GM13976 (cell line): Measurements from ENCODE around the gene LINC01488.

Source experiments
- DNase-seq: peaks from one replicate; pipeline ENCODE4 v3.0.0; 2012; ENCODE audit warnings: low spot score
- in situ Hi-C: fragments of 300-500 bp; cut with MboI; formaldehyde crosslinking; loops from one replicate; pipeline ENCODE4 v1.12.0; 2022; ENCODE audit warnings: low sequenced_read_pairs, mixed read lengths, inconsistent platforms; ENCODE audit not compliant: unreplicated experiment
- TF ChIP-seq, protein P1 (sequence below): IDR thresholded peaks from 2 replicates; pipeline ENCODE4 v1.5.1; 2012; ENCODE audit warnings: borderline replicate concordance, mild to moderate bottlenecking; ENCODE audit not compliant: insufficient read depth; ENCODE audit errors: extremely low read depth, missing control alignments, control extremely low read depth

LINC01488 gene

DNA sequence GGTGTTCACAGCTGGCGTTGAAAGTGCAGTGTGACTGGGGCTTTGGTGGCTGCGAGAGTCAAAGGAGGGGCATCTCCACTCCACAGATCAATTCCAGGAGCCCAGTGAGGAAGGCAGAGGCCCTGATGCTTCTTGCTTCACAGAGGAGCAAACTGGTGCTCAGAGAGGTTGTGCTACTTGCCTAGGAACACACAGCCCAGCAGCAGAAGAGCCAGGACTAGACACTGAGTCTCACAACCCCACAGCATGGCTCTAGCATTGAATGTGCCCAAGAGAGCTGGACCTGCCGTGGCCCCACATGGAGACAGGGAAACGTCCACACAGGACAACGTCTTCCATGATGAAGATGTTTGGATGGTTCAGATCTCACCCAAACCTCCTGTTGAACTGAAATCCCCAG lies 33.3 kb downstream of the LINC01488 start:
- in situ Hi-C loops: no loop called here
- TF ChIP-seq, protein P1, sequence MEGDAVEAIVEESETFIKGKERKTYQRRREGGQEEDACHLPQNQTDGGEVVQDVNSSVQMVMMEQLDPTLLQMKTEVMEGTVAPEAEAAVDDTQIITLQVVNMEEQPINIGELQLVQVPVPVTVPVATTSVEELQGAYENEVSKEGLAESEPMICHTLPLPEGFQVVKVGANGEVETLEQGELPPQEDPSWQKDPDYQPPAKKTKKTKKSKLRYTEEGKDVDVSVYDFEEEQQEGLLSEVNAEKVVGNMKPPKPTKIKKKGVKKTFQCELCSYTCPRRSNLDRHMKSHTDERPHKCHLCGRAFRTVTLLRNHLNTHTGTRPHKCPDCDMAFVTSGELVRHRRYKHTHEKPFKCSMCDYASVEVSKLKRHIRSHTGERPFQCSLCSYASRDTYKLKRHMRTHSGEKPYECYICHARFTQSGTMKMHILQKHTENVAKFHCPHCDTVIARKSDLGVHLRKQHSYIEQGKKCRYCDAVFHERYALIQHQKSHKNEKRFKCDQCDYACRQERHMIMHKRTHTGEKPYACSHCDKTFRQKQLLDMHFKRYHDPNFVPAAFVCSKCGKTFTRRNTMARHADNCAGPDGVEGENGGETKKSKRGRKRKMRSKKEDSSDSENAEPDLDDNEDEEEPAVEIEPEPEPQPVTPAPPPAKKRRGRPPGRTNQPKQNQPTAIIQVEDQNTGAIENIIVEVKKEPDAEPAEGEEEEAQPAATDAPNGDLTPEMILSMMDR: no peak
- no peak for DNase-seq

DNA sequence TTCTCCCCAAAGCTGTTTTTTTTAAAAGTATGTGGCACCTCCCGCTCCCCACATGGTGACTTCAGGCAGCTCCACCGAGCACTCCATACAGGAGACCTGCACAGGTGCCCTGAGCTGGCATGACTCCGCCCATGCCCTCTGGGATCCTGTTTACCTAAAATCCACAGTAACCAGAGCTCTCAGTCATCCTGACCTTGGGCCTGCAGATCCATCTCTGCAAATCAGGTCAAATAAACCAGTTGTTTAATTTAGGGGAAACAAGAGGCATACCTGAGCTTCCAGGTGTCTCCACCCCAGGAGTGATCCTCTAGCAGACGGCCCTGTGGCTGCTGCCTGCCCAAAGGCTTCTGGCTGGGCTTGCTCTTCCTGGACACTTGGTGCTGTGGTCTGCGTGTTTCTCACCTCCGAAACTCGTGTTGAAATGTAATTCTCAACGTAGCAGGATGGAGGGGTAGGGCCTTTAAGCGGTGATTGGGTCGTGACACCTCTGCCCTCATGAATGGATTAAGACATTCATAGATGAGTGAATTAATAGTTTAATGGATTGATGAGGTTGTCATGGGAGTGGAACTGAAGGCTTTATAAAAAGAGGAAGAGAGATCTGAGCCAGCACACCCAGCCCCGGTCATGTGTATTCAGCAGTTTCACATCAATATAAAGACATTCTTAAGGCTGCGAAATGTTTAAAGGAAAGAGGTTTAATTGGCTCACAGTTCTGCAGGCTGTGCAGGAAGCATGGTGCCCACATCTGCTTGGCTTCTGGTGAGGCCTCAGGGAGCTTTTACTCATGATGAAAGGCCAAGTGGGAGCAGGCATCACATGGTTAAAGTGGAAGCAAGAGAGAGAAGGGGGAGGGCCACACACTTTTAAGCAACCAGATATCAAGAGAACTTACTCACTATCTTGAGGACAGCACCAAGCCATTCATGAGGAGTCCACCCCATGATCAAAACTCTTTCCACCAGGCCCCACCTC lies 34.1 kb downstream of the LINC01488 start:
- no peak for DNase-seq
- in situ Hi-C loops: no loop called here
- TF ChIP-seq, protein P1: no peak

DNA sequence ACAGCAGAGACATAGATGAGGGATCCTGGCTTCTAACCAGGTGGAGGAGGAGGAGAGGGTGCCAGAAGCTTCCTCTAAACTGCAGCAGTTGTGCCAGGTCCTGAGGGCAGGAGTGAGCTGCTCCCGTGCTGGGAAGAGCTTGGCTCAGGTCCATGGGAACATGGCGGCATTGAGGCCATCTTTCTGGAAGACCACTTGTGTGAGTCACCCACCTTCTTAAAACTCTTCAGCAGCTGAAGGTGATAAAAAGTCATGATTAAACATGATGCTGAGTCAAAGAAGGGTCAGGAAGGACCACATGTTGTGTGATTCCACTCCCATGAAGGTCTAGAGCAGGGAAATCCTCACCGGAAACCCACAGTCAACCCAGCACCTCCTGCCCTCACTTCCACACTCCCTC lies 35.1 kb downstream of the LINC01488 start:
- in situ Hi-C loops: no loop called here
- DNase-seq: no peak
- TF ChIP-seq, protein P1: no peak

DNA sequence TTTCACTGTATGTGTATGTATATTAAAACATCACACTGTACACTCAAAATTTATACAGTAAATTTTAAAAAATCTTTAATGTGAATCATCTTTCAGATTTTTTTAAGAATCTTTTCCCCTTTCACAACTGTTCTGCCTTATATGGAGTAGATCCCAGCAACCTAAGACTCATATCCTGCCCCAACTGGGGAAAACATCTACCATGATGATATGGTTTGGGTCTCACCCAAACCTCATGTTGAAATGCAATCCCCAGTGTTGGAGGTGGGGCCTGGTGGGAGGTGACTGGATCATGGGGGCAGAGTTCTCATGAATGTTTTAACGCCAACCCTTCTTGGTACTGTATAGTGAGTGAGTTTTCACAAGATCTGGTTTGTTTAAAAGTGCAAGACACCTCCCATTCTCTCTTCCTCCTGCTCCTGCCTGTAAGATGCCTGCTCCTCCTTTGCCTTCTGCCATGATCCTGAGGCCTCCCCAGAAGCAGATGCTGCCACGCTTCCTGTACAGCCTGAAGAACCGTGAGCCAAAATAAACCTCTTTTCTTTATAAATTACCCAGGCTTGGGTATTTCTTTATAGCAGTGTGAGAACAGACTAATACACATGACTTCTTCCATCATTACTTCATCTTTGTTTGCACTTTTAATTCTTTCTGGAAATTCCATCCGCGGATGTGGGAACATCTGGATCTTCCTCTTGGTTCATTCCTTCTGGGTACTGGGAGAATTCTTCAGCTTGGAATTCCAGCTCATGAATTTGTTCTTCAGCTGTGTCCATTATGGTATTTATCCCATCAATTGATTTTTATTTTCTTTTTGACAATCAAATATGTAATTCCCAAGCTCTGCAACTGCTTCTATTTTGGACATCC lies 36.9 kb downstream of the LINC01488 start:
- TF ChIP-seq, protein P1: no peak
- no peak for DNase-seq
- in situ Hi-C loops: no loop called here

DNA sequence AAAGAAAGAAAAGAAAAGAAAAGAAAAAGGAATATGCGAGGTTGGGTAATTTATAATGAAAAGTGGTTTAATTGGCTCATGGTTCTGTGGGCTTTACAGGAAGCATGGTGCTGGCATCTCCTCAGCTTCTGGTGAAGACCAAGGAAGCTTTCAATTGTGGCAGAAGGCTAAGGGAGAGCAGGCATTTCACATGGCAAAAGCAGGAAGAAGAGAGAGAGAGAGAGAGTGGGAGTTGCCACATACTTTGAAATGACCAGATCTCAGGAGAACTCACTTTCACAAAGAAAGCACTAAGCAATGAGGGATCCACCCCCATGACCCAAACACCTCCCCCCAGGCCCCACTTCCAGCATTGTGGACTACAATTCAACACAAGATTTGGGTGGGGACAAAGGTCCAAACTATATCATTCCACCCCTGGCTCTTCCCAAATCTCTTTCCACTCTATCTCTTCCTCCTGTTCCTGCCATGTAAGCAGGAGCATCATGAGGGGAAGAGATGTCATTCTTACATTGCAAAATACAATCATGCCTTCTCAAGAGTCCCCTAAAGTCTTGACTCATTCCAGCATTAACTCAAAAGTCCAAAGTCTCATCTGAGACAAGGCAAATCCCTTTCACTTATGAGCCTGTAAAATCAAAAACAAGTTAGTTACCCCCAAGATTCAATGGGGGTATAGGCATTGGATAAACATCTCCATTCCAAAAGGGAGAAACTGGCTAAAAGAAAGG lies 38.9 kb downstream of the LINC01488 start:
- TF ChIP-seq, protein P1: no peak
- DNase-seq: no peak
- in situ Hi-C loops: no loop called here

DNA sequence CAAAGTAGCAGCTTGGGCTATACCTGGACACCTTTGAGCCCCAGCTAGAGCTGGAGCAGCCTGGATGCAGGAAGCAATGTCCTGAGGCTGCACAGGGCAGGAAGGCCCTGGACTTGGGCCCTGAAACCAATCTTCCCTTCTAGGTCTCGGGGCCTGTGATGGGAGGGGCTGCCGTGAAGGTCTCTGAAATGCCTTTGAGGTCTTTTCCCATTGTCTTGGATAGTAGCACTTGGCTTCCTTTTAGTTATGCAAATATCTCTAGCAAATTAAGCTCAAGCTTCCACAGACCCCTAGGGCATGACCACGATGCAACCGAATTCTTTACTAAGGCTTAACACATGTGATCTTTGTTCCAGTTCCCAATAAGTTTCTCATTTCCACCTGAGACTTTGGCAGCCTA lies 40.0 kb downstream of the LINC01488 start:
- no peak for DNase-seq
- in situ Hi-C loops: no loop called here
- TF ChIP-seq, protein P1: no peak
